K562 (cell line): ENCODE results near the gene HIVEP3. TPM values are rescaled to one million over a fixed set of nuclear protein-coding genes. Genes with fewer than 3 reads are reported as not detected.
A peak's percentile ranks its signal among the peaks of the same experiment; 100 is the strongest.

Experiments used
- CCNT2 ChIP-seq: IDR thresholded peaks from 2 replicates; pipeline ENCODE4 v1.6.1; 2011; ENCODE audit warnings: borderline replicate concordance, low read depth, mild to moderate bottlenecking, moderate library complexity, mixed read lengths, low read length; ENCODE audit not compliant: insufficient read length; ENCODE audit errors: extremely low read depth
- CTCF ChIP-seq, 3 experiments: IDR thresholded peaks in 2 of 3; conservative IDR thresholded peaks in 1 of 3; 2 replicates each; pipeline ENCODE4 v1.5.1; 2011 to 2012; ENCODE audit warnings: low read length in 3 of 3, mild to moderate bottlenecking in 3 of 3, control low read depth in 2 of 3, improper control_type of control experiment in 1 of 3, inconsistent platforms in 1 of 3, low read depth in 1 of 3, mixed read lengths in 1 of 3, moderate library complexity in 1 of 3; ENCODE audit not compliant: insufficient read depth in 2 of 3
- DDX20 ChIP-seq: fragments of 450-650 bp; IDR thresholded peaks from 2 replicates; pipeline ENCODE4 v1.6.1; 2016; ENCODE audit warnings: missing genetic modification characterization, low read depth, mild to moderate bottlenecking, missing compliant biosample characterization, moderate library complexity
- ERF ChIP-seq: fragments of 450-650 bp; formaldehyde crosslinking; IDR thresholded peaks from 2 replicates; pipeline ENCODE4 v1.4.0; 2020; ENCODE audit warnings: mild to moderate bottlenecking, mixed read lengths
- JUN ChIP-seq, 2 experiments: sonication (generic) in 1 of 2; formaldehyde crosslinking in 1 of 2; IDR thresholded peaks; 2 replicates each; pipeline versions ENCODE4 v1.6.1 to v1.8.0; 2012 to 2022; ENCODE audit warnings: borderline replicate concordance in 2 of 2, mild to moderate bottlenecking in 2 of 2, improper control_type of control experiment in 1 of 2, low read depth in 1 of 2, low read length in 1 of 2, missing genetic modification reagents in 1 of 2
- KLF6 ChIP-seq: fragments of 250-450 bp; sonication (Bioruptor Pico); IDR thresholded peaks from 2 replicates; pipeline ENCODE4 v1.4.0; 2020; ENCODE audit warnings: mild to moderate bottlenecking, moderate library complexity, borderline replicate concordance
- MEIS2 ChIP-seq: fragments of 450-650 bp; IDR thresholded peaks from 2 replicates; pipeline ENCODE4 v1.6.1; 2014; ENCODE audit warnings: mild to moderate bottlenecking; ENCODE audit not compliant: partially characterized antibody
- MTA2 ChIP-seq: fragments of 450-650 bp; IDR thresholded peaks from 2 replicates; pipeline ENCODE4 v1.6.1; 2016; ENCODE audit warnings: low read depth
- MTA3 ChIP-seq: fragments of 450-650 bp; formaldehyde crosslinking; IDR thresholded peaks from 2 replicates; pipeline ENCODE4 v1.6.1; 2017; ENCODE audit warnings: mild to moderate bottlenecking, borderline replicate concordance
- NBN ChIP-seq: fragments of 450-650 bp; IDR thresholded peaks from 2 replicates; pipeline ENCODE4 v1.6.1; 2016; ENCODE audit warnings: low read depth, mild to moderate bottlenecking
- NFATC3 ChIP-seq: fragments of 450-650 bp; IDR thresholded peaks from 2 replicates; pipeline ENCODE4 v1.6.1; 2017; ENCODE audit warnings: mild to moderate bottlenecking
- RBM39 ChIP-seq: fragments of 200-400 bp; formaldehyde crosslinking; optimal IDR thresholded peaks from 2 replicates; pipeline ENCODE3; 2018; ENCODE audit warnings: low read depth, low read length
- SIX5 ChIP-seq, 2 experiments: IDR thresholded peaks; 2 replicates each; pipeline ENCODE4 v1.6.1; 2011; ENCODE audit warnings: low read length in 2 of 2, borderline replicate concordance in 1 of 2, low read depth in 1 of 2, mild to moderate bottlenecking in 1 of 2, moderate library complexity in 1 of 2; ENCODE audit not compliant: insufficient read depth in 1 of 2
- STAT5A ChIP-seq: IDR thresholded peaks from 2 replicates; pipeline ENCODE4 v1.6.1; 2012; ENCODE audit warnings: low read length, inconsistent platforms, borderline replicate concordance
- TEAD1 ChIP-seq, 2 experiments: fragments of 450-650 bp in 1 of 2; sonication (generic) in 1 of 2; formaldehyde crosslinking; IDR thresholded peaks; 2 replicates each; pipeline versions ENCODE4 v1.4.0 to v1.8.0; 2020 to 2022; ENCODE audit warnings: mild to moderate bottlenecking in 2 of 2, missing genetic modification reagents in 1 of 2
- TRIM24 ChIP-seq, 2 experiments: fragments of 450-650 bp; IDR thresholded peaks; 2 replicates each; pipeline ENCODE4 v1.6.1; 2016
- YBX1 ChIP-seq: fragments of 450-650 bp; IDR thresholded peaks from 2 replicates; pipeline ENCODE4 v1.7.1; 2016; ENCODE audit warnings: mild to moderate bottlenecking
- ZKSCAN1 ChIP-seq: fragments of 150-350 bp; IDR thresholded peaks from 2 replicates; pipeline ENCODE4 v1.6.1; 2016; ENCODE audit warnings: low read depth, low read length
- ZNF165 ChIP-seq: fragments of 250-450 bp; sonication (Bioruptor Pico); IDR thresholded peaks from 2 replicates; pipeline ENCODE4 v1.4.0; 2020; ENCODE audit warnings: borderline replicate concordance
- ZNF3 ChIP-seq: fragments of 250-450 bp; sonication (Bioruptor Pico); IDR thresholded peaks from 2 replicates; pipeline ENCODE4 v1.5.0; 2021; ENCODE audit warnings: mild to moderate bottlenecking, moderate library complexity
- ZNF436 ChIP-seq: fragments of 250-450, 450-650 bp; sonication (Bioruptor Pico); formaldehyde crosslinking; IDR thresholded peaks from 2 replicates; pipeline ENCODE4 v1.7.0; 2020; ENCODE audit warnings: mild to moderate bottlenecking
- ZNF518B ChIP-seq: fragments of 250-450 bp; sonication (Bioruptor Pico); IDR thresholded peaks from 2 replicates; pipeline ENCODE4 v1.5.0; 2021; ENCODE audit warnings: mild to moderate bottlenecking, moderate library complexity
- polyA plus RNA-seq, 8 experiments: library from polyadenylated mRNA; depleted of rRNA in 4 of 8; stranded (reverse) in 5 of 8; unstranded in 3 of 8; fragments of >200 nt; fragmentation: Nextera tagmentation in 2 of 8; fragmentation: Illumina TruSeq in 1 of 8; extraction: Ambion mirVana in 2 of 8; extraction: Trizol in 1 of 8; gene quantifications; 2 replicates each; pipeline versions ENCODE4 v1.2.1 to v1.2.3, GENCODE V29; 2011 to 2014; ENCODE audit warnings: inconsistent platforms in 1 of 8, missing spikeins in 1 of 8
- total RNA-seq, 7 experiments: library from RNA; depleted of rRNA in 6 of 7; stranded (reverse); fragments of >200 nt in 6 of 7; fragmentation: Illumina TruSeq in 2 of 7; extraction: Trizol in 2 of 7; gene quantifications; 2 replicates each; pipeline versions ENCODE4 v1.2.1 to v1.2.3, GENCODE V29; 2011 to 2021; ENCODE audit warnings: low replicate concordance in 1 of 7
- TF ChIP-seq, protein P1 (sequence below): fragments of 200-800 bp; sonication (Bioruptor generic); IDR thresholded peaks from 2 replicates; pipeline ENCODE4 v1.6.1; 2017; ENCODE audit warnings: missing genetic modification characterization, missing compliant biosample characterization

HIVEP3 gene
- total and polyA plus RNA-seq, 9 of the 15 experiments (the other 6 are each of a cell fraction or from before 2014, with no cell fraction given): 0.09 to 0.58 (median 0.34) TPM; not detected in 1

DNA sequence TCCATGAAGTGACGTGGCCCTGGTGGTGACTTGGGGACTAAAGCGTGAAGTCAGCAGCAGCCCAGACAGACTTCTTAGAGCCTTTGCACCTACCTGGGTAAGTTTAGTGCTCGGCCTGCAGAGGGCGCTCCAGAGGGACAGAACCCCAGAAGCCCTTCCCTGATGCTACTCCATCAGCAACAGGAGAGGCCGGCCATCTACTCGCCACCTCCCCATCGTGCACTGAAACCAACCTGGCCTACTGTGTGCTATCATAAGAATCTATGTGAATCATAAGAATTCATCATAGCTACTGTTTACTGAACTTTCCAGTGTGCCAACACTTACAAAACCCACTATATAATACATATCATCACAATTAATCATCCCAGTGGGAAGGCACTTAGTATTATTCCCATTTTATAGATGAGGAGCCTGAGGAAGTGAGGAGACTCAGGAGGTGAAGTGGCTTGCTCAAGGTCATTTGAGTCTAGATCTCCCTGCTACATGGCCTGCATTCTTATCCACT is 426.3 kb downstream of the HIVEP3 start (continued):
- peak; percentile 7 for TF ChIP-seq MEIS2
- TF ChIP-seq ZNF165 (CRISPR knock-in tag): no peak
- TF ChIP-seq MTA3: 0 out of 2 replicates have a peak, but pooled peaks have one; percentile 28
- no peak for TF ChIP-seq ZNF436 (CRISPR knock-in tag)
- no peak for TF ChIP-seq ZNF518B (CRISPR knock-in tag)
- TF ChIP-seq JUN (IDR thresholded peaks at IDR 0.05; ENCODE audit: borderline replicate concordance, low read depth, low read length): 0 out of 2 replicates have a peak, but pooled peaks have one; percentile 35
- TF ChIP-seq JUN (CRISPR knock-in tag; IDR thresholded peaks at IDR 0.05; ENCODE audit: borderline replicate concordance): no peak
- no peak for TF ChIP-seq NBN
- no peak for TF ChIP-seq YBX1
- no peak for TF ChIP-seq ZNF3 (CRISPR knock-in tag)
- no peak for TF ChIP-seq RBM39
- no peak for TF ChIP-seq STAT5A
- no peak for TF ChIP-seq MTA2
- TF ChIP-seq CCNT2: no peak
- TF ChIP-seq DDX20 (tag): no peak
- TF ChIP-seq NFATC3: no peak
- TF ChIP-seq ZKSCAN1: peak; percentile 99
- no peak for TF ChIP-seq SIX5 (IDR thresholded peaks at IDR 0.05; ENCODE audit: borderline replicate concordance in 1 of 2, insufficient read depth in 1 of 2, low read depth in 1 of 2, low read length in 2 of 2)
- TF ChIP-seq TRIM24 (IDR thresholded peaks at IDR 0.05): no peak
- no peak for TF ChIP-seq ERF (CRISPR knock-in tag)
- TF ChIP-seq, protein P1, sequence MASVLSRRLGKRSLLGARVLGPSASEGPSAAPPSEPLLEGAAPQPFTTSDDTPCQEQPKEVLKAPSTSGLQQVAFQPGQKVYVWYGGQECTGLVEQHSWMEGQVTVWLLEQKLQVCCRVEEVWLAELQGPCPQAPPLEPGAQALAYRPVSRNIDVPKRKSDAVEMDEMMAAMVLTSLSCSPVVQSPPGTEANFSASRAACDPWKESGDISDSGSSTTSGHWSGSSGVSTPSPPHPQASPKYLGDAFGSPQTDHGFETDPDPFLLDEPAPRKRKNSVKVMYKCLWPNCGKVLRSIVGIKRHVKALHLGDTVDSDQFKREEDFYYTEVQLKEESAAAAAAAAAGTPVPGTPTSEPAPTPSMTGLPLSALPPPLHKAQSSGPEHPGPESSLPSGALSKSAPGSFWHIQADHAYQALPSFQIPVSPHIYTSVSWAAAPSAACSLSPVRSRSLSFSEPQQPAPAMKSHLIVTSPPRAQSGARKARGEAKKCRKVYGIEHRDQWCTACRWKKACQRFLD (CRISPR knock-in tag): no peak
- peak; percentile 86 to 95 (median 87) for TF ChIP-seq CTCF (IDR thresholded peaks at IDR 0.05 in 2 of 3, conservative IDR thresholded peaks at IDR 0.05 in 1 of 3; ENCODE audit: insufficient read depth in 2 of 3, low read depth in 1 of 3, low read length in 3 of 3)
- TF ChIP-seq TEAD1 (CRISPR knock-in tag; IDR thresholded peaks at IDR 0.05): no peak
- TF ChIP-seq KLF6 (CRISPR knock-in tag): no peak
